GM21737 (cell line): ENCODE results near the gene USP46.
A peak's percentile ranks its signal among the peaks of the same experiment; 100 is the strongest.

Experiments used
- ATAC-seq: cut with Tn5 transposase; IDR thresholded peaks from one replicate; pipeline ENCODE4 v1.9.1; 2021; ENCODE audit warnings: mild to moderate bottlenecking, moderate library complexity; ENCODE audit not compliant: unreplicated experiment

The USP46 gene

DNA sequence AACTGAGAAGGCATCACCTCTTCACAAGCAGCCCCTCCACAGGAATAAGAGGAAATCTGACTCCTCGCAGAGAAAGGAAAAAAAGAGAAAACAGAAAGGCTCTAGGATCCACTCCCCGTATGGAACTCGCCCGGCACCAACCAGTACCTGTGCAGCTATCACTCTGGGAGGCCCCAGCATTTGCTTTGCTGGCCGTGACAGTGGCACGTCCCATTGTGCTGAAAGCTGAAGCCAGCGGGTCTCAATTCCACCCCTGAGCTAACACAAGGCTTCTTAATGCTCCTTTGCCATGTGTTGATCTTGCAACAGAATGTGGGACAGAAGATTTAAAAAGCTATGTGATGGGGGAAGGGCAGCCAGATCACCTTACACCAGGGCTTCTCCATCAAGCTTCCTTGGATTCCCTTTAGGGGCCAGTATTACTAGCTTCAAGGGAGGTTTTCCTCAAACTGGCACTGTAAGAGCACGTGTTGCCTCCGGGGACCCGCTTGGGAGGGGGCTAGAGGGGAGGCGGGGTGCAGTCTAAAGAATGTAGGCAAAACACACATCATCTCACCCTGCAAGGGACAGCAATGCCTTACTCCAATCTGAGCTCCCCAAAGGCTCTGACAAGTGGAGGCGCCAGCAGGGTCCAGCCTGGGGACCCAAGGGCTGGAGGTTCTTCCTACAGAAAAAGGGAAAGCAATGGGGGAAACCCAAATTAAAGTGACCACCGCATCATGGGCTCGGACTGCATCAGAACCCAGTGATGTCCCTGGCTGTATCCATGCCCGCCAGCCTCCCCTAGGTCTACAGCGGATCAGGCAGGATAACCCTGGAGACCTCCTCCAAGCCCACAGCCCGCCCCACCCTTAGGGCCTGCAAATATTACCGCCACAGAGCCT lies 1.2 kb downstream of the USP46 start:
- ATAC-seq = no peak

DNA sequence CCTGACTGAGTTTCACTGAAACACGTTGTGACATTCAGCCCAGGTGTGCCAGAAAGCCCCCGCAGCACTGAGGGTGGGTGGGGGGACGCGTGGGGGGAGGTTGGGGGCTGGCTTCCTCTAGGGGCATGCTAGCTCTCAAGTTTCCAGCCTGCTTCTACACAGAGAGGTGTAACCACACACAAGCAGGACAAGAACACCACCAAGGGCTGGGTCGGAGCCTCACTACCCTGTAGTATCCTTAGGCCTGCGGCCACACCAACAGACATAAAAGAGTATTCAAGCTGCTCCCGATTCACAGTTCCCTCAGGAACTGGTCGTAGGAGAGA lies 1.8 kb downstream of the USP46 start:
- ATAC-seq = no peak

DNA sequence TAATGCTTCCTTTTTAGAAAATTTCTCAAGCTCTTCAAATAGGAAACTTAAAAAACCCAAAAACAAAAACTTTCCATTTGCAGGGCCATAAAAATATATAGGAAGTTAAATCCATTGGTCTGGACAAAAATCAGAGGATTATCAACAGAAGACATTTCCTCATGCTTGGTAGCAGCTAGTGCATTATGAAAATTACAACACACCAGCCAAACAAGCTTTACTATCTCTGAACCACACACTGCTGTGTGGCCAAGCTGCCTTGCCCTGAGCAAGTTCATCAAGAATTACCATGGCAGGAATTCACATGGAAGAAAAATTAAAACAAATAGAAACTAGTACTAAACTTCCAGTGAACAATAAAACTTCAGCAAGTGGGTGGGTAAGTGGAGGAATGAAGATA lies 3.6 kb downstream of the USP46 start:
- no peak for ATAC-seq

DNA sequence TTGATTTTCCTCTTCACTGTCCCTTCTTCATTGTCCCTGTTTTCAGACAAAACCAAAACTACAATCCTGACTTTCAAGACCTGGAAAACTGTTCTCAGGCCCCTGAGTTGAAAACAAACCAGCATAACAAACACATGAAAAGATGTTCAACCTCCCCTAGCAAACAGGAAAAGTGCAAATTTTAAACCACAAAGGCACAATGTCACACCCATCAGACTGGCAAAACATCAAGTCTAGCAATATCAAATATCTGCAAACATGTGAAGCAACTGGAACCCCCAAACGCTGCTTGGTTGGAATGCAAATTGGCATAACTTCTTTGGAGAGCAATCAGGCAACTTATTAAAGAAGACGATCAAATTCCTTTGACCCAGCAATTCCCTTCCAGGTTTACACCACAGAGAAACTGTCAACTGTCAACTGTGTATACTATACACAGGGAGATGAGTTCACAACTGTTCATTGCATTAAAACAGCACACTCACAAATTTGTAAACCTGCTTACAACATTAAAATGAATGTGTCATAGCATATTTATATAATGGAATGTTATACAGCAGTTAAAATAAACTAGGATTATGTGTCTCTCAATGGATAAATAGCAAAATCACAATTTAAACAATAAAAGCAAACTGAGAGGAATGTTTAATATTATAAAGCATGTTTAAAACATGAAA lies 7.0 kb downstream of the USP46 start:
- no peak for ATAC-seq

DNA sequence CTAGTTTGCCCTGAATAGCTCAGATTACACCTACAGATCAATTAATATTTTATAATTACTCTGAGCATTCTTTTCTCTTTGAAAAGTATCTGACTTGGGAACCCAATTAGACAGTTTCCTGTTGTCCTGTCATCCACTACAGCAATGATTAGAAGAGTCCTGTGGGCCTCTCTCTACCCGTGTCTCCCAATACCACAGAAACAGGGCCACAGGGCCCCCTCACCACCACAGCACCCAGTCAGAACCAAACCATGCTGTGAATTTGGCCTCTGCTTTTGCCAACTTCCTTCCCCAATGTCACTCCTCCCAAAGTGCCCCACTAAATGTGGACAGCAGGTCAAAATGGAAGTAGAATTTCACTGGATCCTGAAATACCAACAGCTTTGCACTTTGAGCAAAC lies 10.3 kb downstream of the USP46 start:
- ATAC-seq = no peak

DNA sequence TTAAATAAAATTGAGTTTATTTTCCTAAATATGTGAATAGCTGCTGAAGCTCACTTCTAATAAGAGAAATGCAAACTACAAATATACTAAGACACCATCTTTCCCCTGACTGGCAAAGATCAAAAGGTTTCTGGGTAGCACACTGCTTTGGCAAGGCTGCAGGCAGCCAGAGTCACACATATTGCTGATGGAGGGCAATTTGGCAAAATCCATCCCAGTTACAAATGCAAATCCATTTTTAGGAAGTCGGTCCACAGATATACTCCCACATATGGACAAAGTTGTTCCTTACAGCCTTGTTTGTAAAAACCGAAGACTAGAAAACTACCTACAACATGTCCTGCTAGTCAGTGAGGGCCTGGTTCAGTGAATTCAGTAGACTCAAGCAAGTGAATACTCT lies 12.4 kb downstream of the USP46 start:
- ATAC-seq = no peak

DNA sequence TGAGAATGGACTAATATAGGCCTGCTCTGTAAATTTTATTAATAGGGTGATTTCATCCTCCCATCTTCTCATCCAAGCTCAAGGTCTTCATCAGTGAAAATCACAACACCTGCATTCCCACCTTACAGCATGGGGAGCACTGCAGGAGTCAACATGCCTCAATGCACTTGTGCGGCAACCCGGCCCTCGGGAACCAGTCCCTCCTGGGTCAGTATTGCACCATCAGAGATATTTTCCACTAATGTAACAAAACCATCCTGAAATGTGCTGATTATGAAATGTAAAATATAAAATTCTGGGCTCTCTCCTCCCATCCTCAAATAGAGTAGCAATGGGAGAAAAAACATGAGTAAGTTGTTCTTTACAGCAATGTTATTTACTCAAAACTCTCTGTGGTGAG lies 13.0 kb downstream of the USP46 start:
- no peak for ATAC-seq

DNA sequence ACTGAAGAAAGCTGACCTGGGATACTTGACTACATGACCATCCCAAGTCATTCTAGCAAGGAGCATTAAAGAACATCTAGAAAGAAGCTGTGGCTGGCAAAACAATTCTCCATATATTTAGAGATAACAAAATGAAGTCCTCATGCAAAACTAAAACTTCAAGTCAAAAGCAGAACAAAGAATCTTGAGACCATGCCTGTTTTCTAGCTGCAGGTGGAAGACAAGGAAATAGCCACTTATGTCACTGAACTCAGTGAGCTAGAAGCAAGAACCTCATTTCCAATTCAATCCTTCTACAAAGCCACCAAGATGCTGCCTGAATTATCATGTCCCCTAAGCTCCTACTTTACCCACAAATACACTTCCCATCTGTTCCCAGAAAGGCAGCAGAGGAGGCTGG lies 13.8 kb downstream of the USP46 start:
- ATAC-seq = no peak

DNA sequence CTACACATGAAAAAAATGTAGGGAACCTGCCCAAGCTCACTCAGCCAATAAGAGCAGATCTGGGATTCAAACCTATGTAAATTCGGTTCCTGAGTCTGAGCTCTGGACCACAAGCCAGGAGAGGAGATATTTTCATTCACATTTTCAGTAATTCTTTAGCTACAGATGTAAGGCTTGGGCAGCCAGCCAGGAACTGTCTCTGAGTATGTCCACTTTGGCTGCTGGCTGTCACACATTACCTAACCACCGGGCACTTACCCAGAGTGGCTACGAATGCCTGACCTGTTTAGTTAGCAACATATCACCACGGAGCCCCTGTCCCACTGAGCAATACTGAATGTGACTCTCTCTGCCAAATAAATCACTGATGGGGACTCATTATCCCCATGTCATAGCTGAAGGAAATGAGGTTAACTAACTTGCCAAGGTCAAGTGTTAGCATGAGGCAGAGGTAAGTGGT lies 15.3 kb downstream of the USP46 start:
- ATAC-seq = no peak

DNA sequence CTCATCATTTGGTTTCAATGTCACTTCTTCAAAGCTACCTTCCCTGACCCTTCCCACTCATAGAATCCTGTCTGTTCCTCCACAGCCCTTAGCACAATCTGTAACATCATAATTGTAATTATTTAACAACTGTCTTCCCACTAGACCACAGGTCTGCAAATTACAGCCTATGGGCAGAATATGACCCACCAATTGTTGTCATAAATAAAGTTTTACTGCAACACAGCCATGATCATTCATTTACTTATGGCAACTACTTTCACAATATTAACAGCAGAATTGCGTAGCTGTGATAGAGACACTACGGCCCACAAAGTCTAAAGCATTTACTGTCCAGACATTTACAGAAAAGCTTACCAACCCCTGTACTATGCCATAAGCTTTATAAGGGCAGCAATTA lies 15.9 kb downstream of the USP46 start:
- no peak for ATAC-seq

DNA sequence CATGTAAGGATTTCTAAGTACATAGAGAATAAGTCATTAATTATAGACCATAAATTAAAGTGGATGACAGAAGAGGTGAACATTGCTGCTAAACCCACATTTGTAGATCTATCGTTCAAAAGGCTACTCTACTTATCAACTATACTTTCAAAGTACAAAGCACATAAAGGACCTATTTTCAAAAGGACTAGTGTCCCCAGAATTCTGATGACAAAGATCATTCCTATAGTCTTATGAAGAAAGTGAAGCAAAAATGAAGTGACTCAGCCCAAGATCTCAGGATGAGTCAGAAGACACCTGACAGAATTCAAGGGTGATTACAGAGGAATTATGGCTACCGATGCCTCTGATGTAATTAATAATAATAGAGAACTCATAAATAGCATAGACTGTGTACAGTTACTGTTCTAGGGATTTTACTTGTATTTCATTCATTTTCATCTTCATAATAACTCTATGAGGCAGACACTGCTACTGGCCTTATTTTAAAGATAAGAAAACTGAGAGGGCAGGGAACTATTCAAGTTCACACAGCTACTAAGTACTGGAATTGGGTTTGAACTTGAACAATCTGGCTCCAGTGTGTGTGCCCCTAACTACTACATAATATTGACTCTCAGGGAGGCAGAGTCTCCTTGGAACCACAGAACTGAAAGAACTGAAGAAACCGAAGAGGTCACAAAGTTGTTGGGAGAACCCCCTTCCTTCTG lies 17.1 kb downstream of the USP46 start:
- ATAC-seq = peak; percentile 77

DNA sequence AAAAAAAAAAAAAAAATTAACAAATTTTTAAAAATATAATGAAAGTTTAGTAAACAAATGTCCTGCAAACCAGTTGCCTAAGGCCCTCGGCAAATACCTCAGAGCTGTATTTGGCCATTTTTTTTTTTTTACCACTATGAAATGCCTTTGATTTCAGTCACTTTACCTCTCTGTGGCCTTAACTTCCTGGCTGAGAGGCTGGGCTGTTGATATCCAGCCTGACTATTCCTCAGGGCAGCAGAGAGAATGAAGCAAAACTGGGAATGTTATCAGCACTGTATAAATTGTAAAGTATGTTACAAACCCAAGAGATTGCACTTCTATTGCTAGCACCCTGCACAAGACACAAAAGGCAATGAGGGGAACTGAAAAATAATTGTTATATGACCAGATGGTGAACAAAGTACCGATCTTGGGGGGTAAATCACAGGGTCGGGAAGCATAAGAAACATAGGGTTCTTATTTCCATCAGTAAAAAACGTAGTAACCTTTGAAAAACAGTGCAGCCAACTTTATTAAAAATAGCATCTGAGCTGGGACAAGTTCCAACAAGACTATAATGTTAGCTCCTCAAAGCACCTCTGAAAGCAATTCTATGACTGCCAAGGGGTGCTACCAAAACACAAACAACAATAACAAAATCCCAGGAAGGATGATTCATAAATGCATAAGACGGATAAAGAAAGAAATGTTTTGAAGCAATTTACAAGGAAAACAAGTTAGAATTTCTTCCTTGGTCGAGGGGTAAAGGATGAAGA lies 18.1 kb downstream of the USP46 start:
- no peak for ATAC-seq

DNA sequence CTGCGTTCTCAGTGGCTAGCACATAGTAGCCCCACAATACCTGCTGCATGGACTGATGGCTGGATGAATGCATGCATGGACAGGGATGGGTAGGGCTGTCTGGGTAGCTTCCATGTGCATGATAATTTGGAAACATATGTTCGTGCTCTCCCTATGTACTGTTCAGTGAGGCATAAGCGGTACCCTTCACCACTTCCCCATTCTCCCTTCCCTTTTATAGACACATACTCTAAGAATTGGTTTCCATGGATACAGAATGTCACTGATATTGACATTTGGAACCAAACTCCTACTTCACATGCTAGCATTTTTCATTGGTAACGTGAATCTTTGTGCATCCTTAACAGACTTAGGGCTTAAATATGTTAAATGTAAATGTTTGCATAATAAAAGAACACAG lies 20.4 kb downstream of the USP46 start:
- peak; percentile 43 for ATAC-seq

DNA sequence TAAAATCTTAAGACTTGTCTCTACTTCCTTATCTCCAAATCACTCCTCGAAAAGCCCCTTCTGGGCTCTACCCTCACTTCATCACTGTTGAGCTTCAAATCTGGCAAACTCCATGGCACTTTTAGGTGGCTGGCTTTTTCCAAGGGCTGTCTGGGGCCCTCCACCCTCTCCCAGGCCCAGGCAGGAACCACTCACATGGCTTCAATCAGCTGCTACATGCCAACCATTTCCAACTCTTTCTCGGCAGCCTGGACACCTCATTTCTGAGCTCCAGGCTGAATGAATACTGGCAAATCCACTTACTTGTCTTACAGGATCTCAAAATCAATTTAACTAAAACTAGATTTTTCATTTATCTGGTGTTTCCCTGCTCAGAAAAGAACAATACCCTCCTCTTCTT lies 22.0 kb downstream of the USP46 start:
- no peak for ATAC-seq

DNA sequence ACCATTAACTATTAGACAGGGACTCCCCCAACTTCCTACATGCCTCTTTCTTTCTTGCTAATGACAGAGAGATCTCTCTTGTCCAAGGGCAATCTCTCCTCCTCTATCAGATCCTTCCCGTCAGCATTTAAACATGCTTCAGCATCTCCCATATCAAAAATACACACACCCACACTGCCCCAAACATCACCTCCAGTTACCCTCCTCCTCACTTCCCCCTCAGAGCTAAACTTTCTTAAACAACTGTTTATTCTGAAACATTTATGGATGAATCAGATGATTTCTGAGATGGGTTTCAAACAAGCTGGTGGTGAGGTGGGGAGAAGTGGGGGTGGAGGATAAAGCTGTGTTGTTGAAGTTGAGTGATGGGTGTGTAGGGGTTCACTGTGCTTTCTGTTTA lies 23.5 kb downstream of the USP46 start:
- ATAC-seq = no peak

DNA sequence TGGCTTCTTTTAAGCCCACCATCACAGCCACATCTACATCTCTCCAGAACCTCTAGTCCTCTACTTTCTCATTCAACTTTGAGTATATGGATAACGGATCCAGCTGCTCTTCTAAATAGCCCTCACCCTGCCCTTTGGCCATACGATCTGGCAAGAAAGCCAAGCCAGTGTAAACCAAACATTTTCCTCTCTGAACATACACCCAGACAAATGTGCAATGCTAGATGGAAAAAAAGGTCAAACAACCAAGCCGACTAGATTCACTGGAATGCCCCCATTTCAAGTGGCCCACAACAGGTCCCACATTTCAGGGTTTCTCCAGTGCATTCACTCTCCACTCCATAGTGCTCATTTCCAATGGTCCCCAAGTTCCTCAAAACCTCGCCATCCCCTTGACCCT lies 24.0 kb downstream of the USP46 start:
- no peak for ATAC-seq

DNA sequence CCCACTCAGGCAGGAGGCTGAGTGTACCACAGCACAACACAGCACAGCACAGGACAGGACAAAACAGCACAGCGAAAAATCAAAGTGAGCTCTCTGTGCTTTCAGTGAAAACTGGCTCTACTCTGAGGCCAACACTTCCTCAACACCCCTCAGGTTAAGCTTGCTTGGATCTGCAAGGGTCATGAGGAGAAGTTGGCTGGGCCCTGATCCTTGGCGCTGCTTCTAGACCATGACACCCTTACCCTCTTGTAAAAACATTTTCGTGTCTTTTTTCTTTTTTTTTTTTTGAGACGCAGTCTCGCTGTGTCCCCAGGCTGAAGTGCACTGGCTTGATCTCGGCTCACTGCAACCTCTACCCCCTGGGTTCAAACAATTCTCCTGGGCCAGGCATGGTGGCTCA lies 25.3 kb downstream of the USP46 start:
- ATAC-seq = no peak

DNA sequence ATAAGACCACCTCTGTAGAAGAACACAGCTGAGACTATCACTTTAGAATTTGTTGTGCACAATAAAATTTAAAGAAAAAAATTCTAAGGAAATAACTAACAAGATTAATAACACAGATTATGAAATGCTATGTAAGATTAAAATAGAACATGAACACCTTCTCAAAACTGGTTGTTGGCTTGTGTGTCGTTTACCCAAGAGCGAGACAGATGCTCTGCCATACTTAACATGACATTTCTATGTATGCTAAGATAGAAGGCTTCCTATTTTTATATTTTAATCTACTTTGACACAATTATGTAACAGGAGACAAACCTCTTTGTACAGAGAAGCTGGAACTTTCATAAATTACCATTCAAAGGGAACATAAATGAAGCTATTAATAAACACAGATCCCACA lies 30.1 kb downstream of the USP46 start:
- no peak for ATAC-seq

DNA sequence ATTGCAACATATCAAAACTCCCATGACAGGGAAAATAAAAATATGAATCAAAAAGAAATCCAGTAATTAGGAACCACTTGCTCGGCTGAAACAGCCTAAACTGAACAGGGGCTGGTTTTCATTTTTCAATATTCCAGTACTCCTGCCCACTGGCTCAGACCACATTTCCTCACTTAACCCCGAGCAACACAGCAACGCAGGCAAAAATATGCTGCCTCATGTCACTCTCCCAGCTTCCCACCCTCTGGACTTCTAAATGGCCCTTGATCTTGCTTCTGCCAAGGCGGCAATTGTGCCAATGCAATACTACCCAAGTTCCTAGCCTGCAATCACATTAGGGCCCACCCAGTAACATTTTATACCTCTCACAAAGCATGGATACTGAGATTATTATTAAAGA lies 30.6 kb downstream of the USP46 start:
- ATAC-seq = no peak

DNA sequence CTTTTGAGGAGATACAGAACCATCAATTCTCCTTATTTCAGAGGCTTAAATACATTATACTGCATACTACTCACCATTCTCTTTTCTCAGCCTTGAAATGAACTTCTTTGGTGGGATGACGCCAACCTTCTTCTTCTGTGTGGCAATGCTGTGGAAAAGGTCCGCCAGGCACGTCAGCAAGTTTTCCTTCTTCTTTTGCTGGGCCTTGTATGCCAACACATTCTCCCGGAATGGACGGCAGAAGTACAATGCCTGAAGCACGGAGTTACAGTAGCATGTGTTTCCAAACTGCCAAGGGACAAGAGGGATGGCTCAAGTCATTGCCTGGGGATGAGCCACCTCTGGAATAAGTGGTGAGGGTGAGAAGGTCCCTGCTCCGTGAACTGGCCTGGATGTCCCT lies 31.2 kb downstream of the USP46 start:
- no peak for ATAC-seq

DNA sequence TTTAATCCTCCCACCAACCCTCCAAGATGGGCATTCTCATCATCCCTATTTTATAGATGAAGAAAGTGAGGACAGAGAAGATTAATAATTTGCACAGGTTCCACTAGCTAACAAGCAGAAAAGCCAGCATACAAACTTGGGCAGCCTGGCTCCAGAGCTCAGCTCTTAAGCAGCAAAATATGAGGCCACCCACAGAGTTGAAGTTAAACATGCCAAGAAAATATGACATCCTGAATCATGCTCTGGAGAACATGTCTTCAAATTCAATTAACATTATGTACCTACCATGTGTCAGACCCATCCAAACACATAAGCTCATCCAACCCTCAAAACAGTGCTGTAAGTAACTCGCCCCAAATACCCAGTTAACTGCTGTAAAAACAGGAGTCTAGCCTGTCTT lies 33.9 kb downstream of the USP46 start:
- ATAC-seq = no peak
